MM.1S (cell line): Measurements from ENCODE around the gene CABCOCO1.
"Not testable (repeated sequence)": the region's sequence is repeated elsewhere in the genome, so short reads cannot be mapped to it uniquely, and the experiment has no call there.

ENCODE experiments used
- EZH2phosphoT487 ChIP-seq: fragments of 300-600 bp; sonication (generic); IDR thresholded peaks from 2 replicates; pipeline ENCODE4 v1.6.1; 2018; ENCODE audit warnings: antibody characterized with exemption, low read length
- TF ChIP-seq, protein P1 (sequence below): fragments of 300-600 bp; sonication (generic); IDR thresholded peaks from 2 replicates; pipeline ENCODE4 v1.5.1; 2016; ENCODE audit warnings: antibody characterized with exemption, low read length, mixed read lengths

DNA sequence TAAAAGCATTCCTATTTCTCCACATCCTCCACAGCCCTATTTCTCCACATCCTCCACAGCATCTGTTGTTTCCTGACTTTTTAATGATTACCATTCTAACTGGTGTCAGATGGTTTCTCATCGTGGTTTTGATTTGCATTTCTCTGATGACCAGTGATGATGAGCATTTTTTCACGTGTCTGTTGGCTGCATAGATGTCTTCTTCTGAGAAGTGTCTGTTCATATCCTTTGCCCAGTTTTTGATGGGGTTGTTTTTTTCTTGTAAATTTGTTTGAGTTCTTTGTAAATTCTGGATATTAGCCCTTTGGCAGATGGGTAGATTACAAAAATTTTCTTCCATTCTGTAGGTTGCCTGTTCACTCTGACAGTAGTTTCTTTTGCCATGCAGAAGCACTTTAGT lies 49.4 kb downstream of the CABCOCO1 start:
- TF ChIP-seq, protein P1, sequence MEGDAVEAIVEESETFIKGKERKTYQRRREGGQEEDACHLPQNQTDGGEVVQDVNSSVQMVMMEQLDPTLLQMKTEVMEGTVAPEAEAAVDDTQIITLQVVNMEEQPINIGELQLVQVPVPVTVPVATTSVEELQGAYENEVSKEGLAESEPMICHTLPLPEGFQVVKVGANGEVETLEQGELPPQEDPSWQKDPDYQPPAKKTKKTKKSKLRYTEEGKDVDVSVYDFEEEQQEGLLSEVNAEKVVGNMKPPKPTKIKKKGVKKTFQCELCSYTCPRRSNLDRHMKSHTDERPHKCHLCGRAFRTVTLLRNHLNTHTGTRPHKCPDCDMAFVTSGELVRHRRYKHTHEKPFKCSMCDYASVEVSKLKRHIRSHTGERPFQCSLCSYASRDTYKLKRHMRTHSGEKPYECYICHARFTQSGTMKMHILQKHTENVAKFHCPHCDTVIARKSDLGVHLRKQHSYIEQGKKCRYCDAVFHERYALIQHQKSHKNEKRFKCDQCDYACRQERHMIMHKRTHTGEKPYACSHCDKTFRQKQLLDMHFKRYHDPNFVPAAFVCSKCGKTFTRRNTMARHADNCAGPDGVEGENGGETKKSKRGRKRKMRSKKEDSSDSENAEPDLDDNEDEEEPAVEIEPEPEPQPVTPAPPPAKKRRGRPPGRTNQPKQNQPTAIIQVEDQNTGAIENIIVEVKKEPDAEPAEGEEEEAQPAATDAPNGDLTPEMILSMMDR, result not testable (repeated sequence)
- TF ChIP-seq EZH2phosphoT487, result not testable (repeated sequence)
